ENCODE data around the gene SLC4A9.

DNA sequence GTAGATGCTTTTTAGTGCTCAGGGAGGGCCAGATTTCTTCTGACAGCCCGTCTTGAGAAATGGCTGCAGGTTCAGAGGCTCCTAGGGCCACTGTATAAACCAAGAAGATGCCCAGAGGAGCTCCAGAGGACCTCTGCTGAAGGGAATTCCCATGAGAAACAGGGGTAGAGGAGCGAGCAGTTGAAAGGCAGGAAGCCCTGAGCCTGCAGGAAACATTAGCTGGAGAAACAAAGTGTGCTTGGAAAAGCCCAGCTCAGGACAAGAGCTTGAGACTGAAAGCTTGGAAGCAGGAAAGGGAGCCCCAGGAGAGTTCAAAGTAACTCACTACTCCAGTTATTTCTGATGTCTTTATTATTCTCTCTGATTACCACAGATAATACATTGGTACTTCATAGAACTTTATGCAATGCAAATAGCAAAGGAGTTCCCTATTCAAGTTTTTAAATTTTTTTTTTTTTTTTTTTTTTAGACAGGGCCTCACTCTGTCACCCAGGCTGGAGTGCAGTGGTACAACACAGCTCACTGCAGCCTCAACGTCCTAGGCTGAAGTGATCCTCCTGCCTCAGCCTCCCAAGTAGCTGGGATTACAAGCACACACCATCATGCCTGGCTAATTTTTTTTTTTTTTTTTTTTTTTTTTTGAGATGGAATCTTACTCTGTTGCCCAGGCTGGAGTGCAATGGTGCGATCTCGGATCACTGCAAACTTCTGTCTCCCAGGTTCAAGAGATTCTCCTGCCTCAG is 30.1 kb upstream of the SLC4A9 start:
- TF ChIP-seq POLR2A (IDR thresholded peaks at IDR 0.05) = no peak
- TF ChIP-seq, protein P1, sequence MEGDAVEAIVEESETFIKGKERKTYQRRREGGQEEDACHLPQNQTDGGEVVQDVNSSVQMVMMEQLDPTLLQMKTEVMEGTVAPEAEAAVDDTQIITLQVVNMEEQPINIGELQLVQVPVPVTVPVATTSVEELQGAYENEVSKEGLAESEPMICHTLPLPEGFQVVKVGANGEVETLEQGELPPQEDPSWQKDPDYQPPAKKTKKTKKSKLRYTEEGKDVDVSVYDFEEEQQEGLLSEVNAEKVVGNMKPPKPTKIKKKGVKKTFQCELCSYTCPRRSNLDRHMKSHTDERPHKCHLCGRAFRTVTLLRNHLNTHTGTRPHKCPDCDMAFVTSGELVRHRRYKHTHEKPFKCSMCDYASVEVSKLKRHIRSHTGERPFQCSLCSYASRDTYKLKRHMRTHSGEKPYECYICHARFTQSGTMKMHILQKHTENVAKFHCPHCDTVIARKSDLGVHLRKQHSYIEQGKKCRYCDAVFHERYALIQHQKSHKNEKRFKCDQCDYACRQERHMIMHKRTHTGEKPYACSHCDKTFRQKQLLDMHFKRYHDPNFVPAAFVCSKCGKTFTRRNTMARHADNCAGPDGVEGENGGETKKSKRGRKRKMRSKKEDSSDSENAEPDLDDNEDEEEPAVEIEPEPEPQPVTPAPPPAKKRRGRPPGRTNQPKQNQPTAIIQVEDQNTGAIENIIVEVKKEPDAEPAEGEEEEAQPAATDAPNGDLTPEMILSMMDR (IDR thresholded peaks at IDR 0.05) = no peak
